Measurements from ENCODE around the gene MRPS27. TPM values are rescaled to one million over a fixed set of nuclear protein-coding genes. Genes with fewer than 3 reads are reported as not detected.
A peak's percentile ranks its signal among the peaks of the same experiment; 100 is the strongest.

Gene MRPS27
- total RNA-seq, 1 experiment from 2014 or later: 82.0 TPM

DNA sequence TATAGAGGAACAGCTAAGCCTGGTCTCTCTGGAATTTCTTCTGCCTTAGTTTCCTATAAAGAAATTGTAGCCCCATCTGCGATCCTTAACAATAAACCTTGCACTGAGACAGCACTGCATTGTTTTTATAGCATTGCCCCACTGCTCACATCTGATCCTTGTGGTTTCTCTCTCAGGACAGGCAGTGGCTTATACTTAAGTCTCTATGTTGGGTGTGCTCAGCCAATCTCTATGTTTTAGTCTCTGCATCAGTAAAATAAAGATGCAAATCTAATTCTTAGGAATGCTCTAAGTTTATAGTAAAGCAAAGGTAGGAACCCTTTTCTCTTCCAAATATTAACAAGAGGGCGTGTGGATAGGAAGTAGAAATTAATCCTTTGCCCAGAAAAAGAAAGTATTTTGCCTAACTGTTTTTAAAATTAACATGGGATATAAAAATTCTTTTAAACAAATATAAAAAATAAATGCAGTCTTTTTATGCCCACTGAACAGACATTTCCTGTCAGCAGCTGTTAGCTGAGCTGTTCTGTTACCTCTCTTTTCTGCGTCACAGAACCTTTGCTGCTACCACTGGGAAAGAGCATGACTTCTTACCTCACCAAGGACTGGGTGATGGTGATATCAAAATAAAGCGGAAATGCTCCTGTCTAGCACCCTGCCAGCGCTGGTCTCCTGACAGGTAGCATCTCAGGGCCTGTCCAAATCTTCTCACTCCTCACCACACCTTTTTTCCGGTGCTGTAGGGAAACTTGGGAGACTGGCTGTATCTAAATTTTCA lies 29.5 kb downstream of the MRPS27 start:
- DNase-seq (ENCODE audit: low read depth): no peak

DNA sequence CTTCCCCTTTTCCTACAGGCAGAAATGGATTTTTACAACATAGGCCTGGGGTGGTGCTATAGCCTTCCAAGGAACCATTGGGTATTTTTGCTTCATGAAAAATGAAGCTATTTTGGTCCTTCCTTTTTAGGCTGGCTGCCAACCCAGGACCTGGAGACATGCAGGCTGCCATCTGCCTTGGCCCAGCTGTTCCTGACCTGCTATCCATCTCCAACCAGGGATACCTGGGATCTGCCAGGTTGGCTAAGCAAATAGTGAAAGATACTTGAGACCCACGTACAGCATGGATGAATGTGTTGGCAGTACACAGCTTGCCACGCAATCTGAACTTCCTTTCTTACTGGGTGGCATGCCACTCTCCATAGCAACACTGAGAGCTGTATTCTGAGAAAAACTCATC lies 31.1 kb downstream of the MRPS27 start:
- no peak for DNase-seq (ENCODE audit: low read depth)

DNA sequence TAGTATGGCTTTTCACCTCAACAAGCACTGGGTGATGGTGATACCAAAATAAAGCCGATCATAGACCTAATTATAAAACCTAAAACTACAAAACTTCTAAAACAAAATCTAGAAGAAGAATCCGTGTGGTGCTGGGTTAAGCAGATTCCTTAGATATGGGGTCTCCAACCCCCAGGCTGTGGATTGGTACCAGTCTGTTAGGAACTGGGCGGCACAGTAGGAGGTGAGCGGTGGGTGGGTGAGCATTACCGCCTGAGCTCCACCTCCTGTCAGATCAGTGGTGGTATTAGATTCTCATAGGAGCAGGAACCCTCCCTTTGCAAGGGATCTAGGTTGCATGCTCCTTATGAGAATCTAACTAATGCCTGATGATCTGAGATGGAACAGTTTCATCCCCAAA lies 33.2 kb downstream of the MRPS27 start:
- no peak for DNase-seq (ENCODE audit: low read depth)

DNA sequence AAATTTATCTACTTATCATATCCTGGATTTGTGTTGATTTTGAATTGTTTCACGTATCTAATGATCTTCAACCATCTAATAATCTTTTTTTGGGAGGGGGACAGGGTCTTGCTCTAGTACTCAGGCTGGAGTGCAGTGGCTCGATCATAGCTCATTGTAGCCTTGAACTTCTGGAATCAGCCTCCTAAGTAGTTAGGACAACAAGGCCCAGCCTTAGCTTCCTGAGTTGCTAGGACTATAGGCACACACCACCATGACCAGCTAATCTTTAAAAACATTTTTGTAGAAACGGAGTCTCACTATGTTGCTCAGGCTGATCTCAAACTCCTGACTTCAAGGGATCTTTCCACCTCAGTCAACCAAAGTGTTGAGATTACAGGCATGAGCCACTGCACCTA lies 34.6 kb downstream of the MRPS27 start:
- no peak for DNase-seq (ENCODE audit: low read depth)

DNA sequence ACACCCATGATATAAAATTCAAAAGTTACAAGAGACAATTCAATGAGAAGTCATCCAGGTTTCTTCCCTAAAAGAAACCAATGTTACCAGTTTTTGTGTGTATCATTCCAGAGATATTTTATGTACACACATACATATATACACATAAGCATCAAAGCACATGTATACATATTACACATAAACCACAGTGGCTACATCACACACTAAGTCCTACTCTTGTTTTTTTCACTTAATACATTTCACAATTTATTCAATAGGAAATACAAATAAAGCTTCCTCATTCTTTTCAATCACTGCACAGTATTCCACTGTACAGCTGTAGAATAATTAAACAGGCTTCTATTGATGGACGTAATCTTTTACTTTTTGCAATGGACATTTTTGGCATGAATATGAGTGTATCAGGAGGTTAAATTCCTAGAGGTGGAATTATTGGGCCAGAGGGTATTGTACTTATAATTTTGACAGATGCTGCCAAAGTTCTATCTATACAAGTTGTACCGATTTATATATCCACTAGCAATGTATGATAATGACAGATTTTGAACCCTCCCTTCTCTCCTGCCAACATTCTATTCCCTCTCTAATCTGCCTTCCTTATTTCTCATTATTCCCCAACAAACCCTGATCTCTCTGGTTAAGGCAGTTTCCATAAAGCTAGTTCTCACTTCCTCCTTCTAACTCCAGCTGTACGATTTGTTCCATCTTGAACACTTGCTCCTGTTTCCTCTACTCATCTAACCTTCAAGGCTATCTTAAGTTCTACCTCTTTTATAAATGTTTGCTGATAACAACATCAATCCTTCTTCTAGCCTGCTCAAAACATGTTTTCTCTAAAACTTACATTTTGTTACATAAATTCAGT lies 35.2 kb downstream of the MRPS27 start:
- no peak for DNase-seq (ENCODE audit: low read depth)

DNA sequence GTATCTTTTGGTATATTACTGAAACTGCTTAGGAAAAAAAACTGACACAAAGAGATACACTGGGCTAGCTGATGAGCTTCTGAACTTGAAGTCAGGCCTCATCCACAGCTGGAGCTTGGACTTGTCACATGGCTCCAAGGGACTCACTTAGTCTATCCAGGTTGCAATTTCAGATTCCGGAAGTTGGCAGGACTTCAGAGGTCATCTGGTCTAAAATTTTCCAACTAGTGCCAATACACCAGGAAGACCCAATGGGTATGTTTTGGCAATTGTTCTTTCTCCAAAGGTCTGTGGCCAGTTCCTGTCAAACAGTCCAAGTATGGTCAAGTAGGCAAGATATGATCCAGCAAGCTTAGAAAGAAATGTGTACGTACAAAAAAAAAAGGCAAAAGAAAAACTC lies 36.7 kb downstream of the MRPS27 start:
- DNase-seq (ENCODE audit: low read depth): peak; percentile 18

DNA sequence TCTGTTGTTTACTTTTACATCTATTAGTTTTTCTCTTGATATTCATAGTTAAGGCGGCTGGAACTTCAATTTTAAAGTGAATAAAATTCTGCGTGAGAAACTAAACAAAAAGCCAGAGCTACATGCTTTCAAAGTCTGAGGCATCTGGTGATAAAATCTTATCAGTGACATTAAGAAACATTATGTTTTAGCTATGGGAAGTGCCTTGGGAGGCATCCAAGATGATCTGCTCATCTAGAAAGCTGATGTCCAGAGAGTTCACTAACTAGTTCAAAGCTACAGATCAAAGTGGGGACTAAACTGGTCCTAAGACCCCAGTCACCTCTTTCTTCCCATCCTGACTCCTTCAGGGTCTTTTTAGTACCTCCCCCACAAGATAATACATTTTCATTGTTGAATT lies 37.2 kb downstream of the MRPS27 start:
- peak; percentile 46 for DNase-seq (ENCODE audit: low read depth)

DNA sequence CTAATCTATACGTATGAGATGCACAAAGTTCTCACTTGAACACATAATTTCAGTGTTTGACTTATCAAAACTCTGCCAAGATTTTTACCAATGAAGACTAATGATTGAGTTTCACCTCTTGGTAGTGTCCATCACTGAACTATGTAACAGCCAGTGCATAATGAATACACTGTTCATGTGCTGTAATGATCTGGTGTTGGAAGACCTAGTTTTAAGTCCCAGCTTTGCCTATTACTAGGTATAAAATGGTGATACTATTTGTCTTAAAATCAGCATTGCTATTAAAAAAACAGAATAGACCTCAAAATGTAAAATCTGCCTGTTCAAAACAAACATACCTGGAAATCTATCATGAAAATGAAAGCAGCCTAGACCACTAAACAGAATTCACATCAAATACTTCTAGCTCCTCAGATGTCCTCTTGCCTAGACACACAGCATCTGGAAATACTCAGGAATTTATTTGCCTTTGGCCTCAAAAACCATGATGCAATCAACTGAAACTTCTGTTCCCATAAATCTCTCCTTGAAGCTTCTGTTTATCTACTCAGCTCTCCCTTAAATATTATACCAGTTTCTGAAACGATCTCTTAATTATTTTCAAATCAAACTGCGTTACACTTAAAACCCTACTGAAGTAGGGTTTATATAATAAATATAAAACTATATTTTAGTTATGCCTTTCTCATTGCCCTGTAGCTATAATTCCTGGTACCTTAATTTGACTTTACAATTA lies 38.1 kb downstream of the MRPS27 start:
- DNase-seq (ENCODE audit: low read depth): peak; percentile 55

DNA sequence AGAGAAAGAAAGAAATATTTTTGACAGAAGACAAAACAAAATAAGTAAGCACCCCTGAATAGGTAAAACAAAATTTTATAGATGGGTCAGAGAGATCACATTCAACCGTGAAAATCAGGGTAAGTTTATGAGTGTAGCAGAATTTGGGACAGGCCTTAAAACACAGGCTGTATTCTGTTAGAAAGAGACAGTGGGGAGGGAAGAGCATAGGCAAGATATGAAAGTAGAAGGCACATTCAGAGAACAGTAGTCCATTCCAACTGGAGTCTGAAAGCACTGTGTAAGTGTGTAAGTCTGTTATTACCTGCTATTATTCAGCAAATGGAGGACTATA lies 38.6 kb downstream of the MRPS27 start:
- no peak for DNase-seq (ENCODE audit: low read depth)

DNA sequence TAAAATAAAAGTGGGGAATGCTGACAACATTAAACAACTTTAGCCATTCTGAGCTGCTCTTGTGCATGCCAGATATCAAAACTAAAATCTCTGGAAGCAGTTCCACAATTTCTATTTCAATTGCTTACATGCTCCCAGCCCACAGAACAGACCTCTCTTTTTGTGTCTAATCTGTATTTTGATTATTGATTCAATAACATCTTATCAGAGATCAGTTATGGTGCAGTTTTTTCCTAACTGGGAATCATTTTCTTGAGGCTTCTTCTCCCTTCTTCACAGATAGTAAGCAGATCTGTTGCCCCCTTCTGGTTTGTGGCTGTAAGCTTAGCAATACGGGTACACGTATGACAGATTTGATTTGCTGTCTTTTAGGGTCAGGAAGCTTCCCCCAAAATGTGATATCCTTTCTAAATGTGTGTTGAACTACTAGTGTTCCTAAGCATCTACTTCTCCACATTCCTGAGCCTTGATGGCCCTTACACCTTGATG lies 39.4 kb downstream of the MRPS27 start:
- DNase-seq (ENCODE audit: low read depth): peak; percentile 39

DNA sequence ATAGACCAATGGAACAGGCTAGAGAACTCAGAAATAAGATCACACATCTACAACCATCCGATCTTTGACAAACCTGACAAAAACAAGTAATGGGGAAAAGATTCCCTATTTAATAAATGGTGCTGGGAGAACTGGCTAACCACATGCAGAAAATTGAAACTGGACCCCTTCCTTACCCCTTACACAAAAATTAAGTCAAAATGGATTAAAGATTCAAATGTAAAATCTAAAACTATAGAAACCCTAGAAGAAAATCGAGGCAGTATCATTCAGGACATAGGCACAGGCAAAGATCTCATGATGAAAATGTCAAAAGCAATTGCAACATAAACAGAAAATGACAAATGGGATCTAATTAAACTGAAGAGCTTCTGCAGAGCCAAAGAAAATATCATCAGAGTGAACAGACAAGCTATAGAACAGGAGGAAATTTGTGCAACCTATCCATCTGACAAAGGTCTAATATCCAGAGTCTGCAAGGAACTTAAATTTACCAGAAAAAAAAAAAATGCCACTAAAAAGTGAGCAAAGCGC lies 43.8 kb downstream of the MRPS27 start:
- no peak for DNase-seq (ENCODE audit: low read depth)

DNA sequence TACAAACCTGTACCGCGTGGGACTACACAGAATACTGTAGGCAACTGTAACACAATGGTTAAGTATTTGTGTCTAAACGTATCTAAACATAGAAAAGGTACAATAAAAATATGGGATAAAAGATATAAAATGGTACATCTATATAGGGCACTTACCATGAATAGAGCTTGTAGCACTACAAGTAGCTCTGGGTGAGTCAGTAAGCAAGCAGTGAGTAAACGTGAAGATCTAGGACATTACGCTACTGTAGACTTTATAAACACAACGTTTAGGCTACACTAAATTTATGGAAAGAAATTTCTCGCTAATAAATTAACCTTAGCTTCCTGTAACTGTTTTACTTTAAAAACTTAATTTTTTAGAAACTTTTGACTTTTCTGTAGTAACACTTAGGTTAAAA lies 46.5 kb downstream of the MRPS27 start:
- DNase-seq (ENCODE audit: low read depth): no peak

DNA sequence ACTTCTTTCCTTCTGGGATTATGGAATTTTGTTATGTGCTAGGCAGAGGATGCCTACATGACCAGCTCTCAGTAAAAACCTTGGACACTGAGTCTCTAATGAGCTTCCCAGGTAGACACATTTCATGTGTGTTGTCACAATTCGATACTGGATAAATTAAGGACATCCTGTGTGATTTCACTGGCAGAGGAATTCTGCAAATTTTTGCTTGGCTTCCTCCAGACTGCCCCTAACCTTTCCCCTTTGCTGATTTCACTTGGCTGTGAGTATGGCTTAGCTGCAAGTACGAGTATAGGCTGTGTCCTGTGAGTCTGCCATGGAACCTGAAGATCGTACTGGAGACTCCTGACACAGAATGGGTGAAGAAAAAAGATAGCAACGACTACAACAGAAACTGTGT lies 47.6 kb downstream of the MRPS27 start:
- no peak for DNase-seq (ENCODE audit: low read depth)

DNA sequence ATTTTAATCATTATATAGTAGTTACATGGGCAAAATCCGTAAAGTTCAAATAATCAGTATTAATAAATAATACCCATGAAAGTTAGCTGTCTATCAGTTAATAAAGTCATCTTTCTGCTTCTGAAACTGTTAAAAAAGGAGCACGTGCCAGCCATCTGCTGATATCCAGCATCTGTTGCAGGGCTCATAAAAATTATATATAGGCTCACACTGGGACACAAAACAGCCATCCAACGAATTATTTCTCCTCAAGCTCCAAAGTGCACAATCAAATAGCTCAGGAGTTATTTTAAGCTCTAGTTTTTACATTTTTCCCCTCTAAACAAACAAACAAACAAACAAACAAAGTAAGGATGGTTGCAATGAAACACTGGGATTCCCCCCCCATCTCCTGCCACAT lies 48.3 kb downstream of the MRPS27 start:
- no peak for DNase-seq (ENCODE audit: low read depth)

DNA sequence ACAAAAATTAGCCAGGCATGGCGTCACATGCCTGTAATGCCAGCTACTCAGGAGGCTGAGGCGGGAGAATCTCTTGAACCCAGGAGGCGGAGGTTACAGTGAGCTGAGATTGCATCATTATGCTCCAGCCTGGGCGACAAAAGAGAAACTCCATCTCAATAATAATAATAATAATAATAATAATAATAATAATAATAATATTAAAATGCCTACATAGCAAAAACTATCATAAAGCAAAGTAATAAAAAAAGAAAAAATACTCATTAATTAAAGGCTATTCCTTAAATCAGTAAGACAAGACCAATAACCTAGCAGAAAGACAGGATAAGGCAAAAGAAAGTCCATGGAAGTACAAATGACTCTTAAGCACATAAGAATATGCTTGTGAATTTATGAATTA lies 50.0 kb downstream of the MRPS27 start:
- no peak for DNase-seq (ENCODE audit: low read depth)

DNA sequence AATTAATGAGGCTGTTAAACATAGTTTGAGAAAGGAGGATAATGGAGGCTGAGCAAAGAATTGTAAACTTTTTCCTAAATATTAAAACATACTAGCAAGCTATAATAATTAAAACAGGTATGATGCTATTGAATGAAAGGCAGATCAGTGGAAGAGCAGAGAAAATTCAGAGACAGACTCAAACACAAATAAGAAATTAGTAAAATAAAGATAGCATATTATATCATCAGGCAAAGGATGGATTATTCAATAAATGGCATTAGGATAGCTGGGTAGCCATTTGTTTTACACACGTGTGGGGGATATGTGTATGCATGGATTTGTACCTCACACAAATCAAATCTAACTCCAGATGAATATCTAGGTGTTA lies 50.6 kb downstream of the MRPS27 start:
- no peak for DNase-seq (ENCODE audit: low read depth)

DNA sequence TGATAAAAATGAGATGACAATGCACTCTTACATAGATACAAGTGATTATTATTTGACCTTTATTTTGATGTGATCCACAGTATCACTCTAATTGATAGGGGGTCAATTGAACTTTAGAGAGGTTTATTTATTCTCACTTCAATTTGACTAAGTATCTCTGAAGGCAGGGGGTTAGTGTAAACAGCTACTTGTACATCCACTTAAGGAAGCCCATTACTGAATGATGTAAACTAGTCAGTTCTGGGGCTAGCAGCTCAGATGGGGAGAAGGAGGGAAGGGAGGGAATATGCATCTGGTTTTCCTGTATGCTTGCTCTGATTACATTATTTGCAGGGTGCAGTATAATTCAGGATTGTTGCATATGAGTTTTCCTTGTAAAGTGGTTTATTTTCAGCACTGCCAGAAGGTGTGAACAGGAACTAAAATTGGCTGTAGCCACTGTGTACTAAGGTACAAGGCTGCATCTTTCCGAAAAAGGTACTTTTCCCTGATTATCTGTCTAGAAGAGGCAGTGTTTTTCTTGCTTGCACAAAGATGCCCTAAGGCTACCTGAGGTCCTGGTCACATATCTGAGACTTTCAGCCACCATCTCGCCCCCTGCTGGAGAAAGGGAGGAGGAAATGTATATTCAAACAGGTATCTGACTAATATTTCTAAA lies 51.2 kb downstream of the MRPS27 start:
- peak; percentile 74 for DNase-seq (ENCODE audit: low read depth)

DNA sequence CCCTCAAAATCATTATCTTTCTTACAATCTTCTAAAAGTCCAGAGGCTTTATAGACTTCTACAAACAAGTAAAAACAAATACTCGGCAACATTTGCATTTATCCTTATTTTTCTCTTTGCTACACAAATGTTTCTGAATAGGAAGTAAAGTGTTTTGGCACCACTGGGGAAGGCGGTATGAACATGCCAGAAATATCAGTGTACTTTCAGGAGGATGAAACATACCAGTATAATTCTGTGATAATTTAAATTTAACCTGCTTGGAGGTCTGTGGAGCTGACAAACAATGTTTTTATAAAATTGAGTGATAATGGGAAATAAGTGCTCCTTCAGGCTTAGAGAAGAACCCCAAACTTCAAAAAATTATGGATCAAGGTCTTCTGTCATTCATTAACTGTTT lies 51.8 kb downstream of the MRPS27 start:
- DNase-seq (ENCODE audit: low read depth): no peak

DNA sequence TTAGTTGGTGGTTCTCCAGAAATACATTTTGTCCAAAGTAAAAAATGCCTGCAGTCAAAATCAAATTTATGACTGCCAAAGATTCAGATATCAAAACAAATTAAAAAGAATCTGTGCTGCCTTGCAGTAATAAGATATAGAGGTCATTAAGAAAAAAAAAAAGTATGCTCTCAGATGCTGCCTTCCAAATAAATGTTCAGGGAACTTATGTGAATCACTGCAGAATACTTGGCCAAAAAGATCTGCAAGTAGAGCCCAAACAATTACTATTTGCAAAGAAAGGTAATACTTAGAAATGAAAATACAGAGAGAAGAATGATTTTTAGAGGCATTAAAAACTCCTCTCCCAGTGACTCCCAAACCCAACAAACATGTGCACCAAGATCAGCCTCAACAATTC lies 52.4 kb downstream of the MRPS27 start:
- no peak for DNase-seq (ENCODE audit: low read depth)

DNA sequence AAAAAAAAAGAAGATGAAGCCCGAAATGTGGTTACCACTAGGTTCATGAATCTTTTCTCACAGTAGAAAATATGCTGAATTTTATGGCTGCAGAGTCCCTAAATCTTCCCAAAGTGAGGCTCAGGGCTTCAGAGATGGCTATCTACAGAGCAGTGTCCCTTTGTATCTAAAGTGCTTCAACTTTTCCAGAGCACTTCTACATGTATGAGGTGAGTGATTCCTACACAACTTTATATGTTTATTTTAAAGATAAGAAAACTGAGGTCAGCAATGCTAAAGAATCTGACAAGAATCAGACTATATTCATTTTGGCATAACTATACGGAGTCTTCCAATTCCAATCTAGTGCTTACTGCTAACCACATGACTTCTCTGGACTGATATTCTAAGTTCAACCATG lies 53.2 kb downstream of the MRPS27 start:
- no peak for DNase-seq (ENCODE audit: low read depth)

DNA sequence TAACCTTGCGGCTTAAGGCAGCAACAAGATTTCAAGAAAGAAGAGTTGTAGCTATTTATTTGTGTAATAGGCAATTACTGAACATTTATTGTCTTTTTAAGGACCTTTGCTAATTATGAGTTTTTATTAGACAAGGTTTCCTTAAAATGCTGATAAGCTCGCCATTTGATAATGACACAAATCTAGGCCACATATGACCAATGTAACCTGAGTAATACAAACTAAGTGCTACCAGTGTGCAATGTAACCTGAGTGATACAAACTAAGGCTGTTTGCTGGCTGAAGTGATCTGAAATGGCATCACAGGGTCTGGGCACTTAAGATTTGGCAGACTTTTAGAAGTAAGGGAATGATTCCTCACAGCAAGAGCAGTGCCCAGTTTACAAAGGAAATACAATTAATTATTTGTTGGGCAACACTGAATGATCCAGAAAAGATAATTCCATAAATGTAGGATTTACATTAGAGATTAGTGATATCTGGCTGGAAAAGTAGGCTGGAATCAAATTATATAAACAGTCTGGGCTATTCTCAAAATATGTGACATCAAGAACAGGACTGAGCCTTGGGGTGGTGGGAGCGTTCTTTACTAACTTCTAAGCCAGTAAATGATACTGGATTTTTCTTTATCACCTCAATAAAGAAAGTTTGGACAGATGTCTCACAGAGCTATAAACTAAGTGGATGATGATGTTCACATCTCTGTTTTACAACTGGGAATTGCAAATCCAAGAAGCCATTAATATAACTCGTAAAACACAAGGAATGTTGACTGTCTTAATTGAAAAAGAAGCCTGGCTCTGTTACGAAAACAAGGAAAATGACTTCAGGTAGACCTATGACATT lies 54.8 kb downstream of the MRPS27 start:
- no peak for DNase-seq (ENCODE audit: low read depth)

Measured in M059J (cell line).